Stimulated activated CD8-positive, alpha-beta memory T cell treated with anti-CD3 and anti-CD28 coated beads, Interleukin-12 subunit alpha, Interleukin-12 subunit beta, amount 100 ng/mL, for 4 hours (primary cell): ENCODE measurements around the gene ACE.

ENCODE experiments used
- DNase-seq: peaks from one replicate; pipeline ENCODE4 v3.0.0-alpha.2; 2020; ENCODE audit warnings: low read depth

Gene ACE

DNA sequence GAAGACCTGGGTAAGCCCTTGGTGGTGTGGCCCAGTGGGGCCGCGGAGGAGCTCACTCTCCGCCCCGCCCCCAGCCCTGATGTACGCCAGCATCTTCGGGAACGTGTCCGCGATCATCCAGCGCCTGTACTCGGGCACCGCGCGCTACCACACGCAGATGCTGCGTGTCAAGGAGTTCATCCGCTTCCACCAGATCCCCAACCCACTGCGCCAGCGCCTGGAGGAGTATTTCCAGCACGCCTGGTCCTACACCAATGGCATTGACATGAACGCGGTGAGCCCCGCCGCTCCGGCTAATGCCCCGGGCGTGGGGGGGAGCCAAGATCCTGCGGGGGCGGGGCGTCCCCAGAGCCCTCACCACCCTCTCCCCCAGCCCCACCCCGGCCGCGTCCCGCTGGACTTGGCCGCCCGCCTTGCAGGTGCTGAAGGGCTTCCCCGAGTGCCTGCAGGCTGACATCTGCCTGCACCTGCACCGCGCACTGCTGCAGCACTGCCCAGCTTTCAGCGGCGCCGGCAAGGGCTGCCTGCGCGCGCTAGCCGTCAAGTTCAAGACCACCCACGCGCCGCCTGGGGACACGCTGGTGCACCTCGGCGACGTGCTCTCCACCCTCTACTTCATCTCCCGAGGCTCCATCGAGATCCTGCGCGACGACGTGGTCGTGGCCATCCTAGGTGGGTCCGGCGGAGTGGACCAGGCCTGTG is 61.3 kb downstream of the ACE start:
- no peak for DNase-seq

DNA sequence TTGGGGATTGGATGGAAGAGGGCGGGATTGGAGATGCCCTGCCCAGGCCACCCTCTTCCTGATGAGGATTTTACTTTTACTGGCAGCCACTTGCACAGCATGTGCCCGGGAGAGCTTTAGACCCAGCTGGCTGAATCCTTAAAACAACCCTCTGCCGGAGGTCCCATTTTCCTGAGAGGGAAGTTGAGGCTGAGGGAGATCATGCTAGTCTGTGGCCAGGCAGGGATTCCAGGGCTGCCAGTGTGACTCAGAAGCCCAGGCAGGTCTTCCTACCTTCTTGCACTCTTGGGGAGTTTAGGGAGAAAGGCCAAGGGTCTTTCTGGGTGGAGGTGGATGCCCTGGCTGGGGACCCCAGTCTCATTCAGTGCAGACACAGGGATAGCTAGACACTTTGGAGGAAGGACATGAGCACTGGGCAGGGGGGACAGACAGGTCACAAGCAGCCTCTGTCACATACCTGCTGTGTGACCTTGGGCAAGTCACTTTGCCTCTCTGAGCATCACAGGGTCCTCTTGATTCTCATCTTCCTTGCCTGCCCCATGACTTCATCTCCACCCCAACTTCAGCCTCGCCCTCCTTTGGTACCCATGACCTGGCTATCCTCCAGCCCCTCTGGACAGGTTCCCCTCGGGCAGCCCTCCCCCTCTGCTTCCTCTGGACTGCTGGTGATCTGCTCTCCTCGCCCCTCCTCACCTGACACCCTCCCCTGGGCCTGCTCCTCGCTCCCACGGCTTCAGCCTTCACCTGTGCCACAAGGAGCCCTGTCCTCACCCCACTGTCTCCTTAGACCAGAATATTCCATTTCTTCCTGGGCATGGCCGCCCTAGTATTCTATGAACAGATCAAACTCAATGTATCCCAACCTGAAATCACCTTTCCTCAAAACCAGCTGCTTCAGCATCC is 62.1 kb downstream of the ACE start:
- DNase-seq = no peak

DNA sequence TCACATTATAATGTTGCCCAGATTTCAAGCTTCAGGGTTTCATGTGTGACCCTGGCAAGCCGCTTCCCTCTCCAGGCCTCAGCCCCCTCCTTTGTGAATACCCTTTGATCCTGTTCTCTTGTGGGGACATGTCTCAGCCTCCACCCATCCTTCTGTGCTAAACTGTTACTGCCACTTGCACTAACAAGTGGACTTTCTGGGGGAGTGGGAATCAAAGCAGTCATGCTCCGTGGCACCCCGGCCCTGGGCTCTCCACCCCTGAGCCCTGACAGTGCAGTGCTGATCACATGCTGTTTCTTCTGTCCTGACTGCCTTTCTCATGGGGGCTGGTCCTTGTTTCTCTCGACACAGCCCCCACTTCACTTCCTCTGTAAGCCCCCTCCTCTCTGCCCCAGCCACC is 63.7 kb downstream of the ACE start:
- DNase-seq = no peak

GRCh38 chr17:63542218-63542545 is 65.3 kb downstream of the ACE start:
- DNase-seq = no peak

GRCh38 chr17:63542942-63543821 is 66.3 kb downstream of the ACE start:
- DNase-seq = no peak

GRCh38 chr17:63543822-63544420 is 67.1 kb downstream of the ACE start:
- no peak for DNase-seq

DNA sequence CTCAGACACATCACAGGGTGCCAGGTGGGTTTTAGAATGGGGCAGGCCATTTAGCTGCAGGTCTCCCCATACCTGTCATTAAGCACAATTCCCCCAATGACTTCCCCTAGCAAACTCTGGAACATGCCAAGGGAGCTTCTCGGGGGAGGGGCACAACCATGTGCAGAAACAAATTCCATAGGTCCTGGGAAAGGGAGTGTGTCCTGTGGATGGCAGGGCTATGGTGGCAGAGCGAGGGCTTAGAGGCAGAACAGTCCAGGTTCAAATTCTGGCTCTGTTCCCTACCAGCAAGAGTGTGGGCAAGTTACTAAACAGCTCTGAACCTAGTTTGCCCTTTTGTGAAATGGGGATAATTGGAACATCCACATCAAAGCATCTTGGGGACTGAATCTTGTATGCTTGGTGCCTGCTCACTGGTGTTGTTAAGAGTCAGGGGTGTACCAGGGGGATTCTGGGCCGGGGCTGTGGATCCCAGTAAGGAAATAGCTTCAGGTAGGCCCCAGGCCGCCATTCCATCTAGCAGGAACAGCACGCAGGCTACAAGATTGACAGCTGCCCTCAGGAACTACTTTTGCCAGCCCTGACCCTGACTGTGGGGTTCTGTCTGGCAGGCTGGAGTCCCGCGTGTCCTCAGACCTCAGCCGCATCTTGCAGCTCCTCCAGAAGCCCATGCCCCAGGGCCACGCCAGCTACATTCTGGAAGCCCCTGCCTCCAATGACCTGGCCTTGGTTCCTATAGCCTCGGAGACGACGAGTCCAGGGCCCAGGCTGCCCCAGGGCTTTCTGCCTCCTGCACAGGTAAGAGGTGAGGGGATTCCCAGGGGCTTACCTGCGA is 67.8 kb downstream of the ACE start:
- DNase-seq = no peak

GRCh38 chr17:63546308-63547082 is 69.6 kb downstream of the ACE start:
- DNase-seq = no peak

DNA sequence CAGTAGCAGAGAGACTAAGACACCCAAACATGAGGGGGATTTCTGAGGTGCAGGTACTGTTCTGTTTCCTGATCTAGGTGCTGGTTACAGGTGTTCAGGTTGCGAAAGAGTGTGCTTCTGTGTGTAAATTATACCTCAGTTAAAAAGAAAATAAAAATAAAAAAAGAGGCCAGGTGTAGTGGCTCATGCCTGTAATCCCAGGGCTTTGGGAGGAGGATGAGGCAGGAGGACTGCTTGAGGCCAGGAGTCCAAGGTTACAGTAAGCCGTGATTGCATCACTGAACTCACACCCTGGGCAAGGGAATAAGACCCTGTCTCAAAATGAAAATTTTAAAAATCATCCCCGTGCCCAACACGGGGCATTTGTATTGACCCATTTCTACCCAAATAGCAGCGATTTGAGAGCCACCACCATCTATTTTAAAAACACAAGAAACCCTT is 70.2 kb downstream of the ACE start:
- no peak for DNase-seq
